Activated CD4-positive, alpha-beta T cell treated with anti-CD3 and anti-CD28 coated beads, Interleukin-2, amount 10 ng/mL, durations not matched to agents 24 days and 14 days (primary cell): Measurements from ENCODE around the gene PEX13. TPM values are rescaled to one million over a fixed set of nuclear protein-coding genes. Genes with fewer than 3 reads are reported as not detected.
A peak's percentile ranks its signal among the peaks of the same experiment; 100 is the strongest.
"Not testable (repeated sequence)": the region's sequence is repeated elsewhere in the genome, so short reads cannot be mapped to it uniquely, and the experiment has no call there.

ENCODE experiments used
- DNase-seq: peaks from one replicate; pipeline ENCODE4 v3.0.0; 2022
- H3K27ac Mint-ChIP-seq: one replicate; pipeline ENCODE4 v1.8.0; 2022; ENCODE audit warnings: mild to moderate bottlenecking, mixed read lengths
- H3K27me3 Mint-ChIP-seq: one replicate; pipeline ENCODE4 v1.8.0; 2022; ENCODE audit warnings: mixed read lengths
- H3K36me3 Mint-ChIP-seq: one replicate; pipeline ENCODE4 v1.8.0; 2022; ENCODE audit warnings: low read depth, mild to moderate bottlenecking, mixed read lengths
- H3K4me1 Mint-ChIP-seq: one replicate; pipeline ENCODE4 v1.8.0; 2021; ENCODE audit warnings: mixed read lengths
- H3K4me3 Mint-ChIP-seq: one replicate; pipeline ENCODE4 v1.8.0; 2022; ENCODE audit warnings: mild to moderate bottlenecking, moderate library complexity, mixed read lengths
- H3K9me3 Mint-ChIP-seq: one replicate; pipeline ENCODE4 v1.8.0; 2021; ENCODE audit warnings: mixed read lengths
- intact Hi-C: fragments of 100-400 bp; cut with micrococcal nuclease; formaldehyde crosslinking; loops from one replicate; pipeline ENCODE4 v1.15.1; 2023
- total RNA-seq: library from RNA; stranded (reverse); gene quantifications from 2 replicates; pipeline ENCODE4 v1.2.3, GENCODE V29; 2022

The PEX13 gene
- total RNA-seq, 1 donor from 2014 or later = 19.7 TPM

GRCh38 chr2:60989259-60989658 lies 28.3 kb upstream of the PEX13 start:
- no peaks in the 10 kb centered on the region for H3K27me3 Mint-ChIP-seq
- H3K36me3 Mint-ChIP-seq = peaks cover 19% of the 10 kb centered on the region
- H3K9me3 Mint-ChIP-seq = peaks cover 4% of the 10 kb centered on the region
- intact Hi-C loops = no loop called here
- DNase-seq = no peak
- H3K4me3 Mint-ChIP-seq = no peak overlapping the region
- peaks cover 7% of the 10 kb centered on the region for H3K4me1 Mint-ChIP-seq
- H3K27ac Mint-ChIP-seq = no peak overlapping the region

DNA sequence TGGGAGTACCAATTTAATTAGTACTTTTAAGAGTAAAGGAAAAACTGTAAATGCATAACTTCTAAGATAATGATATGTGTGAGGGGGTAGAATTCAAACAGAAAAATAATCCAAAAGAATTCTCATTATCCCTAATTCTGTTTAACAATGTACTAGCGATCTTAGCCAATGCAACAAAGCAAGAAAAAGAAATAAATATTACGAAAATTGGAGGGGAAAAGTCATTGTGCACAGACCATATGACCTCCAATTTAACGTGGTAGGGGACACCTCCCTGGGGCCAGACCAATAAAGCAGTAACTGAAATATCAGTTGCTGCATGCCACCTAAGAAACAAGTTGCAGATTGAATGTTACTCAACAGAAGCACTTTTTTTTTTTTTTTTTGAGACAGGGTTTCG lies 25.9 kb upstream of the PEX13 start:
- DNase-seq = no peak
- peaks cover 7% of the 10 kb centered on the region for H3K4me1 Mint-ChIP-seq
- H3K4me3 Mint-ChIP-seq = no peak overlapping the region
- peaks cover 19% of the 10 kb centered on the region for H3K36me3 Mint-ChIP-seq
- intact Hi-C loops = loop anchor here (2.0 kb wide), 1 partner anchor 15 kb away; no protein-coding TSS in a partner anchor
- H3K9me3 Mint-ChIP-seq = peaks cover 4% of the 10 kb centered on the region
- no peak overlapping the region for H3K27ac Mint-ChIP-seq
- H3K27me3 Mint-ChIP-seq = no peaks in the 10 kb centered on the region

DNA sequence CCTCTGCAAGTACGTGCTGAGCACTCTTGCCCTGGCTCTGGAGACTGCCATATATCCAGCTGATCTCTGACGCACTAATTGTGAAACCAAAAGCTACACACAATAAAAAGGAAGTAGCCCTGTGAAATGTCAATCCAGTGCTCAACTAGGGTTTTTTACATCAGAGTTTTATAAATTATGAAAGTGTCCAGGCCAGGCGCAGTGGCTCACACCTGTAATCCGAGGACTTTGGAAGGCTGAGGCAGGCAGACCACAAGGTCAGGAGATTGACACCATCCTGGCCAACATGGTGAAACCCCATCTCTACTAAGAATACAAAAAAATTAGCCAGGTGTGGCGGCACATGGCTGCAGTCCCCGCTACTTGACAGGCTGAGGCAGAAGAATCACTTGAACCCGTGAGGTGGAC lies 24.5 kb upstream of the PEX13 start:
- DNase-seq = peak; percentile 68
- Mint-ChIP-seq H3K27ac (peak overlapping the region; percentile 45), H3K36me3 (peaks cover 19% of the 10 kb centered on the region), H3K4me3 (no peak overlapping the region), H3K9me3 (peaks cover 4% of the 10 kb centered on the region), H3K27me3 (no peaks in the 10 kb centered on the region), H3K4me1 (peaks cover 7% of the 10 kb centered on the region)
- intact Hi-C loops = loop anchor here (2.0 kb wide), 1 partner anchor 16 kb away; no protein-coding TSS in a partner anchor

DNA sequence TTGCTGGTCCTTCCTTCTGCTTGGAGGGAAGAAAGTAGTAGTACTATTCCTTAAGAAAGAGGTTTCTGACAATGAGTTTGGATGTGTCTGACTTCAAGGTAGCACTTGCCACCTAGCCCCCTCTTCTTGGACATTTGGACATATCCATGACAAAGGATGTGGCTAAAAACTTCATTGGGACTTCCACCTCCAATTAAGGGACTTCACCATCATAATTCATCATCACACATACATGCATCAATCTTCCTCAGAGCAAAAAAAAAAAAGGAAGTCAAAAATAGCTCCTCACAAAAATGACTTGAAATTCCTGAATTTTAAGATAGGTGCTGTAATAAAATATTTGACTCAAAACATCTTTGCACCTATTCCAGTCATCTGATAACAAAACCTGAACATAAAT lies 23.4 kb upstream of the PEX13 start:
- peaks cover 4% of the 10 kb centered on the region for H3K9me3 Mint-ChIP-seq
- intact Hi-C loops = no loop called here
- H3K4me3 Mint-ChIP-seq = no peak overlapping the region
- H3K36me3 Mint-ChIP-seq = peaks cover 19% of the 10 kb centered on the region
- no peak overlapping the region for H3K27ac Mint-ChIP-seq
- H3K27me3 Mint-ChIP-seq = no peaks in the 10 kb centered on the region
- no peak for DNase-seq
- peaks cover 6% of the 10 kb centered on the region for H3K4me1 Mint-ChIP-seq

DNA sequence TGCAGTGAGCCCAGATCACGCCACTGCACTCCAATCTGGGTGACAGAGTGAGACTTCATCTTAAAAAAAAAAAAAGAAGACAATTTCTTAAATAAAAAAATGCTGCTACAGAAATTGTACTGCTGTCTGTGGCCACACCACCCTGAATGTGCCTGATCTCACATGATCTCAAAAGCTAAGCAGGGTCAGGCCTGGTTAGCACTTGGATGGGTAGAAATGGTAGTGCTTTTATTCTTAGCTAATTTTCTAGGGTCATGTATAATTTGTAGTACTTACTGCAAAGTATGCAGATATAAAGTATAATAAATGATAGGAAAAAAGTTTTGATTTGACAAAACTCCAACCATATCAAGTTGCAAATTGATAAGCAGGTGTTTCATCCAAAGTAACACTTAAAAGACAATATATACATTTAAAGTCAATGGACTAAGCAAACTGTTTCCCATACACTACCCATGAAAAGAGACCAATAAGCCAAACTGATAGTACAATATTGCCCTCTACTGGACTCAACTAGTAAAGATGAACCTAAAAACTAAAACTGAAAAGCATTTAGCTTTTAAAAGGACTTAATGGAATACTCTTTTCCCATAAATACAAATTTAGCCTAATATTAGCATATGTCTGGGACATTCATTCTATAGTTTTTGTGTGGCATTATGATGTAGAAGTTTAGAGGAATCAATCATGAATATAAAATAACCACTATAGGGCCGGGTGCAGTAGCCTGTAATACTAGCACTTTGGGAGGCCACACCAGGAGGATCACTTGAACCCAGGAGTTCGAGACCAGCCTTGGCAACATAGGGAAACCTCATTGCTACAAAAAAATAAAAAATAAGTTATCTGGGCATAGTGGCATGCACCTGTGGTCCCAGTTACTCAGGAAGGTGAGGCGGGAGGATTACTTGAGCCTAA lies 18.6 kb upstream of the PEX13 start:
- no peaks in the 10 kb centered on the region for H3K4me1 Mint-ChIP-seq
- no peaks in the 10 kb centered on the region for H3K27me3 Mint-ChIP-seq

GRCh38 chr2:61005736-61006135 lies 11.8 kb upstream of the PEX13 start:
- H3K27ac Mint-ChIP-seq = no peak overlapping the region
- no peaks in the 10 kb centered on the region for H3K27me3 Mint-ChIP-seq
- no peak for DNase-seq
- H3K36me3 Mint-ChIP-seq = peaks cover 3% of the 10 kb centered on the region
- no peak overlapping the region for H3K4me3 Mint-ChIP-seq
- H3K9me3 Mint-ChIP-seq = no peaks in the 10 kb centered on the region
- intact Hi-C loops = no loop called here
- H3K4me1 Mint-ChIP-seq = no peaks in the 10 kb centered on the region

More for the DNA sequence above, 18.6 kb upstream of the PEX13 start:
- no peak for DNase-seq
- Mint-ChIP-seq H3K4me3 (no peak overlapping the region), H3K36me3 (no peaks in the 10 kb centered on the region), H3K27ac (no peak overlapping the region), H3K9me3 (no peaks in the 10 kb centered on the region)
- intact Hi-C loops = loop anchor here (1.0 to 5.0 kb wide), 4 partner anchors 87 to 292 kb away; partner anchors contain the start of gene REL

- H3K4me3 Mint-ChIP-seq = no peak overlapping the region
- no peaks in the 10 kb centered on the region for H3K27me3 Mint-ChIP-seq
- peaks cover 3% of the 10 kb centered on the region for H3K36me3 Mint-ChIP-seq
- no peaks in the 10 kb centered on the region for H3K9me3 Mint-ChIP-seq
- DNase-seq = no peak
- no peak overlapping the region for H3K27ac Mint-ChIP-seq
- no peaks in the 10 kb centered on the region for H3K4me1 Mint-ChIP-seq
- intact Hi-C loops = no loop called here
Observed at GRCh38 chr2:61006486-61007105, 10.9 kb upstream of the PEX13 start.

GRCh38 chr2:61009355-61009754 lies 8.2 kb upstream of the PEX13 start:
- Mint-ChIP-seq H3K4me1 (peaks cover 10% of the 10 kb centered on the region), H3K4me3 (no peak overlapping the region), H3K36me3 (peaks cover 3% of the 10 kb centered on the region), H3K27me3 (no peaks in the 10 kb centered on the region), H3K9me3 (no peaks in the 10 kb centered on the region), H3K27ac (no peak overlapping the region)
- intact Hi-C loops = no loop called here
- no peak for DNase-seq

DNA sequence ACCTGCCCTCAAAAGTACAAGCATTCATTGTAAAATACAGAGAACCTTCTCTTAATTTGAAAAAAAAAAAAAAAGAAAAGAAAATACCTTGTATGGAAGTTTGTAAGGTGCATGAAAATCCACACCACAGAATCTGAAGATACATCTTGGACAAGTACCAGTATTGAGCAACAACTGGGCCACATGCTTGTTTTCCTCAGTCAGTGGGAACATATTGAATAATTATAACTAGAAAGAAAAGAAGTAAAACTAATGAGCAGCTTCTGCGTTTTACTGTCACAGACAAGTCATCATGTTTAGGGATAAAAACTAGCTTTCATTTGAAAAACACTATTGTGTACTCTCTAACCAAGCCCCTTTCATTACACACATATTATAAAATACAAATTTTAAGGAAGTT lies 5.8 kb upstream of the PEX13 start:
- peaks cover 4% of the 10 kb centered on the region for H3K36me3 Mint-ChIP-seq
- no peaks in the 10 kb centered on the region for H3K27me3 Mint-ChIP-seq
- H3K9me3 Mint-ChIP-seq = no peaks in the 10 kb centered on the region
- no peak overlapping the region for H3K27ac Mint-ChIP-seq
- peaks cover 20% of the 10 kb centered on the region for H3K4me1 Mint-ChIP-seq
- DNase-seq = no peak
- H3K4me3 Mint-ChIP-seq = no peak overlapping the region
- intact Hi-C loops = loop anchor here (10.0 kb wide), 1 partner anchor 1293 kb away; no protein-coding TSS in a partner anchor

DNA sequence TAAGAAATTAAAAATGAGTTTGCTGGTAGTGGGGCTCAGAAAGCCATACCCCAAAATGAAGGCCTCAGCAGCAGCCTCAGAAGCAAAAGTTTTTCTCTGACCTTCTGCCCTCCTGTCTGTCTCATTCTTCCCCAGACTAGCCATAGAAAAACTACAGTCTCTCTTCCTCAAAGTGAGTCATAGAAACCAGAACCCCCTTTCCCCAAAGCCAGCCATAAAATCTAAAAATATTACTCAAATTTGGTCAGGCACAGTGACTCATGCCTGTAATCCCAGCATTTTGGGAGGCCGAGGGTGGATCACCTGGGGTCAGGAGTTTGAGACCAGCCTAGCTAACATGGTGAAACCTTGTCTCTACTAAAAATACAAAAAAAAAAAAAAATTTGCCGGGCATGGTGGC lies 5.2 kb upstream of the PEX13 start:
- H3K36me3 Mint-ChIP-seq, H3K9me3 Mint-ChIP-seq, DNase-seq, H3K27me3 Mint-ChIP-seq, H3K27ac Mint-ChIP-seq, H3K4me3 Mint-ChIP-seq: not testable (repeated sequence)
- peaks cover 22% of the 10 kb centered on the region for H3K4me1 Mint-ChIP-seq
- intact Hi-C loops = loop anchor here (10.0 kb wide), 1 partner anchor 1292 kb away; no protein-coding TSS in a partner anchor

DNA sequence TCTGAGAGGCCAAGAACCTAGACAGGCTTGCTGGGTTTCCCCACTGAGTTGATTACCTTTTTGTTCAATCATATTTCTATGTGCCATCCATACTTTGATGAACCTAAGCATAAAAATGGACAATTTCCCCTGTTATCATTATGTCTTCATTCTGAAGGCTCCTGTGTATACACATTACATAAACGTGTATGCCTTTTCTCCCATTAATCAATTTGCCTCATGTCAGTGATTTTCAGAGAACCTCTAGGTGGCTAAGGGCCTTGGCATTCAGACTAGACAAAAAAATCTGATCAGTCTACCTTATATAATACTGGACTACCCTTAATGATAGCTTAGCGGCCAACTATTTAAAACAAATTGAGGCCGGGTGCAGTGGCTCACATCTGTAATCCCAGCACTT lies 4.1 kb upstream of the PEX13 start:
- H3K27ac Mint-ChIP-seq = no peak overlapping the region
- H3K4me1 Mint-ChIP-seq = peaks cover 26% of the 10 kb centered on the region
- intact Hi-C loops = loop anchor here (10.0 kb wide), 1 partner anchor 1291 kb away; no protein-coding TSS in a partner anchor

GRCh38 chr2:61014763-61015162 lies 2.8 kb upstream of the PEX13 start:
- peaks cover 32% of the 10 kb centered on the region for H3K4me1 Mint-ChIP-seq
- intact Hi-C loops = loop anchor here (5.0 to 10.0 kb wide), 2 partner anchors 748 to 1290 kb away; no protein-coding TSS in a partner anchor
- H3K9me3 Mint-ChIP-seq = no peaks in the 10 kb centered on the region
- no peak overlapping the region for H3K4me3 Mint-ChIP-seq
- H3K36me3 Mint-ChIP-seq = peaks cover 7% of the 10 kb centered on the region
- no peak for DNase-seq
- H3K27ac Mint-ChIP-seq = no peak overlapping the region
- H3K27me3 Mint-ChIP-seq = no peaks in the 10 kb centered on the region

More for the DNA sequence above, 4.1 kb upstream of the PEX13 start:
- no peak overlapping the region for H3K4me3 Mint-ChIP-seq
- peaks cover 10% of the 10 kb centered on the region for H3K36me3 Mint-ChIP-seq
- no peaks in the 10 kb centered on the region for H3K27me3 Mint-ChIP-seq
- DNase-seq = no peak
- H3K9me3 Mint-ChIP-seq = no peaks in the 10 kb centered on the region

DNA sequence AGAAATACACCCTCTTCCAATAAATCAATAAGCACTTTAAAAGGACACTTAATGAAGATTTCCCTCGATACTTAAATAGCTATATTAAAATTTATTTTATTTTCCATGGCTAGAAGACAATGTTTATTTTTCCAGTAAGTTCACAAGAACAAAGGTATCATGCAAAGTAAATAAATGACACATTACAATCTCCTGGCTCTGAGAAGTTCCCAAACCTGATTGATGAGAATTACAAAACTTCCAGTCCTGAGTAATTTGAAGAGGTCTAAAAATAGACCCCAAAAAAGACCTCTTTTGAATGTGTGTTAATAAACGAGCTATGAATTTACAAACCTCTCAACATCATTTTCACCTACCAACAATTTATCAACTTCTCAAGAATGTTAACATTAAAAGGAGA lies 1.5 kb upstream of the PEX13 start:
- H3K4me1 Mint-ChIP-seq = peaks cover 32% of the 10 kb centered on the region
- H3K27me3 Mint-ChIP-seq = no peaks in the 10 kb centered on the region
- intact Hi-C loops = loop anchor here (1.0 to 10.0 kb wide), 6 partner anchors 39 to 1289 kb away; no protein-coding TSS in a partner anchor
- H3K4me3 Mint-ChIP-seq = peak overlapping the region; percentile 99
- no peak for DNase-seq
- peaks cover 10% of the 10 kb centered on the region for H3K36me3 Mint-ChIP-seq
- H3K9me3 Mint-ChIP-seq = no peaks in the 10 kb centered on the region
- H3K27ac Mint-ChIP-seq = no peak overlapping the region
